22Rv1 (cell line): ENCODE data around the gene PLXNA2.

Experiments used
- CTCF ChIP-seq: fragments of 450-650 bp; IDR thresholded peaks from 2 replicates; pipeline ENCODE4 v1.5.1; 2017; ENCODE audit warnings: mild to moderate bottlenecking
- ZFX ChIP-seq: fragments of 450-650 bp; IDR thresholded peaks from 2 replicates; pipeline ENCODE4 v1.6.1; 2017; ENCODE audit warnings: antibody characterized with exemption, borderline replicate concordance

- no peak for TF ChIP-seq CTCF
- TF ChIP-seq ZFX = no peak
These were observed 6.8 kb upstream of the PLXNA2 start for GRCh38 chr1:208251015-208251414.
